WTC11 (cell line): ENCODE measurements around the gene MYOD1. TPM values are rescaled to one million over a fixed set of nuclear protein-coding genes. Genes with fewer than 3 reads are reported as not detected.
A peak's percentile ranks its signal among the peaks of the same experiment; 100 is the strongest.

Experiments
- ATAC-seq: fragments of 200-7000 bp; cut with Tn5 transposase; 2 replicates; pipeline ENCODE4 v1.10.0; 2021; ENCODE audit warnings: mild to moderate bottlenecking, moderate library complexity
- CTCF ChIA-PET: fragments of 300-600 bp; sonication (Branson Sonifier 250); formaldehyde crosslinking; loops from one replicate; lab custom pipeline; 2021; ENCODE audit warnings: antibody characterized with exemption; lab: Charles Lee
- POLR2A ChIA-PET: fragments of 350-600 bp; sonication (Branson Sonifier 250); formaldehyde crosslinking; loops from one replicate; lab custom pipeline; 2021; ENCODE audit warnings: antibody characterized with exemption; lab: Charles Lee
- DNase-seq: peaks from one replicate; pipeline ENCODE4 v3.0.0; 2021; ENCODE audit warnings: low spot score
- H3K27ac Mint-ChIP-seq: 2 replicates; pipeline ENCODE4 v1.8.0; 2021; ENCODE audit warnings: mixed read lengths
- H3K27me3 Mint-ChIP-seq: 2 replicates; pipeline ENCODE4 v1.8.0; 2021; ENCODE audit warnings: low read depth, mild to moderate bottlenecking, moderate library complexity, mixed read lengths
- H3K36me3 Mint-ChIP-seq: 2 replicates; pipeline ENCODE4 v1.8.0; 2021; ENCODE audit warnings: mixed read lengths
- H3K4me1 Mint-ChIP-seq: 2 replicates; pipeline ENCODE4 v1.8.0; 2022; ENCODE audit warnings: mixed read lengths
- H3K4me3 Mint-ChIP-seq: 2 replicates; pipeline ENCODE4 v1.8.0; 2021; ENCODE audit warnings: mild to moderate bottlenecking, moderate library complexity, mixed read lengths
- H3K9me3 Mint-ChIP-seq: 2 replicates; pipeline ENCODE4 v1.8.0; 2021; ENCODE audit warnings: mixed read lengths
- CTCF ChIP-seq: fragments of 200-600 bp; IDR thresholded peaks from 2 replicates; pipeline ENCODE4 v1.8.0; 2022; ENCODE audit warnings: antibody characterized with exemption
- GRHL2 ChIP-seq: fragments of 250-450 bp; sonication (Bioruptor Pico); IDR thresholded peaks from 2 replicates; pipeline ENCODE4 v1.8.0; 2022; ENCODE audit warnings: mild to moderate bottlenecking, moderate library complexity; ENCODE audit not compliant: insufficient replicate concordance, severe bottlenecking
- HMGA2 ChIP-seq: fragments of 250-450 bp; sonication (Bioruptor Pico); IDR thresholded peaks from 2 replicates; pipeline ENCODE4 v1.4.0; 2021; ENCODE audit warnings: mild to moderate bottlenecking, moderate library complexity
- HMGXB4 ChIP-seq: sonication (generic); formaldehyde crosslinking; IDR thresholded peaks from 2 replicates; pipeline ENCODE4 v1.8.1; 2023; ENCODE audit warnings: mild to moderate bottlenecking, moderate library complexity, missing genetic modification reagents
- JAZF1 ChIP-seq: fragments of 250-450 bp; sonication (Bioruptor Pico); IDR thresholded peaks from 2 replicates; pipeline ENCODE4 v1.9.0; 2021; ENCODE audit warnings: moderate library complexity, mild to moderate bottlenecking, inconsistent platforms
- KAT7 ChIP-seq: sonication (generic); formaldehyde crosslinking; IDR thresholded peaks from 2 replicates; pipeline ENCODE4 v1.8.1; 2023; ENCODE audit warnings: missing genetic modification reagents, mild to moderate bottlenecking, borderline replicate concordance
- MXD4 ChIP-seq: fragments of 250-450 bp; sonication (Bioruptor Pico); IDR thresholded peaks from 2 replicates; pipeline ENCODE4 v1.8.0; 2021; ENCODE audit warnings: mild to moderate bottlenecking, moderate library complexity, borderline replicate concordance
- MYBL2 ChIP-seq: sonication (generic); formaldehyde crosslinking; IDR thresholded peaks from 2 replicates; pipeline ENCODE4 v1.8.1; 2023; ENCODE audit warnings: mild to moderate bottlenecking, moderate library complexity, missing genetic modification reagents
- PRRX2 ChIP-seq: fragments of 250-450 bp; sonication (Bioruptor Pico); IDR thresholded peaks from 2 replicates; pipeline ENCODE4 v1.8.0; 2021; ENCODE audit warnings: mild to moderate bottlenecking
- RELA ChIP-seq: sonication (generic); formaldehyde crosslinking; IDR thresholded peaks from 2 replicates; pipeline ENCODE4 v1.8.1; 2022; ENCODE audit warnings: missing genetic modification reagents, mild to moderate bottlenecking, borderline replicate concordance
- RORB ChIP-seq: fragments of 250-450 bp; sonication (Bioruptor Pico); IDR thresholded peaks from 2 replicates; pipeline ENCODE4 v1.9.0; 2021; ENCODE audit warnings: mild to moderate bottlenecking
- SMAD3 ChIP-seq: sonication (generic); formaldehyde crosslinking; IDR thresholded peaks from 2 replicates; pipeline ENCODE4 v1.8.0; 2022; ENCODE audit warnings: missing genetic modification reagents, mild to moderate bottlenecking, borderline replicate concordance
- SMAD4 ChIP-seq: sonication (generic); formaldehyde crosslinking; IDR thresholded peaks from 2 replicates; pipeline ENCODE4 v1.8.0; 2022; ENCODE audit warnings: mild to moderate bottlenecking, missing genetic modification reagents
- SOX15 ChIP-seq: fragments of 250-450 bp; sonication (Bioruptor Pico); IDR thresholded peaks from 2 replicates; pipeline ENCODE4 v1.9.0; 2021; ENCODE audit warnings: mild to moderate bottlenecking
- SP1 ChIP-seq: sonication (generic); formaldehyde crosslinking; conservative IDR thresholded peaks from 2 replicates; pipeline ENCODE4 v1.8.1; 2022; ENCODE audit warnings: missing genetic modification reagents
- TP53 ChIP-seq: sonication (generic); formaldehyde crosslinking; IDR thresholded peaks from 2 replicates; pipeline ENCODE4 v1.8.1; 2023; ENCODE audit warnings: mild to moderate bottlenecking, missing genetic modification reagents
- ZBTB21 ChIP-seq: sonication (generic); formaldehyde crosslinking; IDR thresholded peaks from 2 replicates; pipeline ENCODE4 v1.8.1; 2023; ENCODE audit warnings: mild to moderate bottlenecking, missing genetic modification reagents, borderline replicate concordance
- ZNF138 ChIP-seq: sonication (generic); formaldehyde crosslinking; conservative IDR thresholded peaks from 2 replicates; pipeline ENCODE4 v1.8.1; 2022; ENCODE audit warnings: mild to moderate bottlenecking, moderate library complexity, missing genetic modification reagents
- ZNF219 ChIP-seq: sonication (generic); formaldehyde crosslinking; IDR thresholded peaks from 2 replicates; pipeline ENCODE4 v1.8.0; 2023; ENCODE audit warnings: missing genetic modification reagents, mild to moderate bottlenecking, borderline replicate concordance
- ZNF396 ChIP-seq: fragments of 250-450 bp; sonication (Bioruptor Pico); IDR thresholded peaks from 2 replicates; pipeline ENCODE4 v1.8.0; 2021; ENCODE audit warnings: mild to moderate bottlenecking, moderate library complexity, borderline replicate concordance
- ZNF416 ChIP-seq: fragments of 250-450 bp; sonication (Bioruptor Pico); IDR thresholded peaks from 2 replicates; pipeline ENCODE4 v1.9.0; 2021; ENCODE audit warnings: mild to moderate bottlenecking, inconsistent platforms
- ZSCAN18 ChIP-seq: fragments of 250-450 bp; sonication (Bioruptor Pico); IDR thresholded peaks from 2 replicates; pipeline ENCODE4 v2.1.2; 2022; ENCODE audit warnings: mild to moderate bottlenecking, moderate library complexity
- total RNA-seq: library from RNA; stranded (reverse); gene quantifications from 3 replicates; pipeline ENCODE4 v1.2.3, GENCODE V29; 2021
- TF ChIP-seq, protein P1 (sequence below): sonication (generic); formaldehyde crosslinking; IDR thresholded peaks from 2 replicates; pipeline ENCODE4 v1.8.1; 2022; ENCODE audit warnings: mild to moderate bottlenecking, missing genetic modification reagents, moderate library complexity, borderline replicate concordance
- TF ChIP-seq, protein P2 (sequence below): sonication (generic); formaldehyde crosslinking; IDR thresholded peaks from 2 replicates; pipeline ENCODE4 v1.8.1; 2022; ENCODE audit warnings: missing genetic modification reagents, borderline replicate concordance

MYOD1 gene
- total RNA-seq, 1 experiment from 2014 or later: not detected

- peaks cover 11% of the 10 kb centered on the region for H3K4me1 Mint-ChIP-seq
- no peak for TF ChIP-seq KAT7 (CRISPR knock-in tag)
- no peak for TF ChIP-seq ZNF138
- TF ChIP-seq TP53 (CRISPR knock-in tag): no peak
- no peak for TF ChIP-seq PRRX2 (CRISPR knock-in tag)
- TF ChIP-seq RORB: no peak
These were observed 2.8 kb downstream of the MYOD1 start for GRCh38 chr11:17722000-17722643.

GRCh38 chr11:17724020-17724908 lies 4.9 kb downstream of the MYOD1 start:
- CTCF ChIA-PET: interaction anchor here (1.0 to 6.4 kb wide), 4 partner anchors 10 to 254 kb away, joined by 4 to 108 read pairs (median 44); partner anchors contain the start of gene KCNC1
- H3K4me1 Mint-ChIP-seq: peaks cover 4% of the 10 kb centered on the region; the same call in 1 of the 2 replicates
- TF ChIP-seq CTCF (no peak), MYBL2 (CRISPR knock-in tag) (no peak), ZNF396 (no peak), RELA (CRISPR knock-in tag) (no peak), SP1 (CRISPR knock-in tag) (no peak), ZBTB21 (CRISPR knock-in tag) (no peak), ZSCAN18 (CRISPR knock-in tag) (no peak), HMGA2 (CRISPR knock-in tag) (no peak), GRHL2 (CRISPR knock-in tag) (no peak), SOX15 (no peak)
- TF ChIP-seq, protein P1, sequence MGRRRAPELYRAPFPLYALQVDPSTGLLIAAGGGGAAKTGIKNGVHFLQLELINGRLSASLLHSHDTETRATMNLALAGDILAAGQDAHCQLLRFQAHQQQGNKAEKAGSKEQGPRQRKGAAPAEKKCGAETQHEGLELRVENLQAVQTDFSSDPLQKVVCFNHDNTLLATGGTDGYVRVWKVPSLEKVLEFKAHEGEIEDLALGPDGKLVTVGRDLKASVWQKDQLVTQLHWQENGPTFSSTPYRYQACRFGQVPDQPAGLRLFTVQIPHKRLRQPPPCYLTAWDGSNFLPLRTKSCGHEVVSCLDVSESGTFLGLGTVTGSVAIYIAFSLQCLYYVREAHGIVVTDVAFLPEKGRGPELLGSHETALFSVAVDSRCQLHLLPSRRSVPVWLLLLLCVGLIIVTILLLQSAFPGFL (CRISPR knock-in tag): no peak
- TF ChIP-seq, all 79 proteins: peak for 0
- Mint-ChIP-seq H3K27me3 (peaks cover 30% of the 10 kb centered on the region), H3K9me3 (no peaks in the 10 kb centered on the region), H3K36me3 (no peaks in the 10 kb centered on the region), H3K27ac (no peak overlapping the region), H3K4me3 (no peak overlapping the region)
- DNase-seq (no peak), ATAC-seq (no peak)
- POLR2A ChIA-PET: no interaction called here

More at GRCh38 chr11:17722000-17722643, 2.8 kb downstream of the MYOD1 start:
- Mint-ChIP-seq H3K9me3 (no peaks in the 10 kb centered on the region), H3K27me3 (peaks cover 18% of the 10 kb centered on the region), H3K4me3 (peak overlapping the region; percentile 58), H3K27ac (no peak overlapping the region), H3K36me3 (no peaks in the 10 kb centered on the region)
- peak; percentile 12 for ATAC-seq
- DNase-seq: peak; percentile 75
- ChIA-PET CTCF (interaction anchor here (0.6 to 6.4 kb wide), 11 partner anchors 9 to 352 kb away, joined by 3 to 161 read pairs (median 5); partner anchors contain the start of gene KCNC1), POLR2A (no interaction called here)

GRCh38 chr11:17725174-17725573 lies 5.8 kb downstream of the MYOD1 start:
- Mint-ChIP-seq H3K27me3 (peaks cover 31% of the 10 kb centered on the region), H3K4me3 (no peak overlapping the region), H3K27ac (no peak overlapping the region), H3K36me3 (no peaks in the 10 kb centered on the region), H3K4me1 (peaks cover 4% of the 10 kb centered on the region; the same call in 1 of the 2 replicates), H3K9me3 (no peaks in the 10 kb centered on the region)
- ATAC-seq: no peak
- DNase-seq: no peak
- TF ChIP-seq PRRX2 (CRISPR knock-in tag): no peak
- no peak for TF ChIP-seq ZNF219 (CRISPR knock-in tag)
- TF ChIP-seq HMGXB4 (CRISPR knock-in tag): no peak
- TF ChIP-seq SMAD3 (CRISPR knock-in tag): no peak
- no peak for TF ChIP-seq MXD4 (CRISPR knock-in tag)
- TF ChIP-seq ZNF416 (CRISPR knock-in tag): no peak
- TF ChIP-seq, protein P2, sequence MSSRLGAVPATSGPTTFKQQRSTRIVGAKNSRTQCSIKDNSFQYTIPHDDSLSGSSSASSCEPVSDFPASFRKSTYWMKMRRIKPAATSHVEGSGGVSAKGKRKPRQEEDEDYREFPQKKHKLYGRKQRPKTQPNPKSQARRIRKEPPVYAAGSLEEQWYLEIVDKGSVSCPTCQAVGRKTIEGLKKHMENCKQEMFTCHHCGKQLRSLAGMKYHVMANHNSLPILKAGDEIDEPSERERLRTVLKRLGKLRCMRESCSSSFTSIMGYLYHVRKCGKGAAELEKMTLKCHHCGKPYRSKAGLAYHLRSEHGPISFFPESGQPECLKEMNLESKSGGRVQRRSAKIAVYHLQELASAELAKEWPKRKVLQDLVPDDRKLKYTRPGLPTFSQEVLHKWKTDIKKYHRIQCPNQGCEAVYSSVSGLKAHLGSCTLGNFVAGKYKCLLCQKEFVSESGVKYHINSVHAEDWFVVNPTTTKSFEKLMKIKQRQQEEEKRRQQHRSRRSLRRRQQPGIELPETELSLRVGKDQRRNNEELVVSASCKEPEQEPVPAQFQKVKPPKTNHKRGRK (CRISPR knock-in tag): no peak
- TF ChIP-seq SMAD4 (CRISPR knock-in tag): no peak
- no peak for TF ChIP-seq JAZF1 (CRISPR knock-in tag)
- TF ChIP-seq RORB: no peak
- ChIA-PET CTCF (interaction anchor here (1.0 kb wide), 1 partner anchor 9 kb away, joined by 4 read pairs; the partner anchor contains the start of gene KCNC1), POLR2A (no interaction called here)
